GM21619 (cell line): ENCODE data around the gene SNRPB2.

Experiments used
- ATAC-seq: cut with Tn5 transposase; IDR thresholded peaks from one replicate; pipeline ENCODE4 v1.9.1; 2021; ENCODE audit not compliant: unreplicated experiment

SNRPB2 gene

GRCh38 chr20:16729080-16729479 lies 746 bp upstream of the SNRPB2 start:
- ATAC-seq = no peak

DNA sequence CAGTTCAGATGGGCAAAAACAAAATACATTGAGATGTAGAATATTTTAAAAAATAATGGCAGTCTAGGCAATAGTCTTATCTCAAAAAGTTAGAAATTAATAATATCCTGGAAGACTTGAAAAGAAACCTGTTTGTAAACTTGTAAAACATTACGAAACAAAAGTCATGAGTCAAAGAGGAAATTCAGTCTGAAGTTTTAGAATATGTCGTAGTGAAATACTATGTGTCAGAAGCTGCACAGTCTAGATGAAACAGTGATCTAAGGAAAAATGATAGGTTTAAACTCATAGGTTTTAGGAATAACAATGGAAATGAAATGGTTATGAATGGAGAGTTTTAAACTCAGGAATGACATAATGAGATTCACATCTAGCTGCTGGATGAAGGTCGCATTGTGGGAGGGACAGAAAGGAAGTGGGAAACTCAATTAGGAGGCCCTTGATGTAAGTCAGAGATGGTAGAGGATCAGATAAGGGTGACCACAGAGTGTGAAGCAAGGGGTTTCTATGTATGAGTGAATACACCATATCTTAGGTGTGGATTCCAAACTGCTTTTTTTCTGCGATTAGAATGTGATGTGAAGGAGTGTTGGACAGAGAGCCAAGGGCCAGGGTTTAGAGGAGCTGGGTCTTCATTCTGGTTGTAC lies 2.8 kb downstream of the SNRPB2 start:
- no peak for ATAC-seq

DNA sequence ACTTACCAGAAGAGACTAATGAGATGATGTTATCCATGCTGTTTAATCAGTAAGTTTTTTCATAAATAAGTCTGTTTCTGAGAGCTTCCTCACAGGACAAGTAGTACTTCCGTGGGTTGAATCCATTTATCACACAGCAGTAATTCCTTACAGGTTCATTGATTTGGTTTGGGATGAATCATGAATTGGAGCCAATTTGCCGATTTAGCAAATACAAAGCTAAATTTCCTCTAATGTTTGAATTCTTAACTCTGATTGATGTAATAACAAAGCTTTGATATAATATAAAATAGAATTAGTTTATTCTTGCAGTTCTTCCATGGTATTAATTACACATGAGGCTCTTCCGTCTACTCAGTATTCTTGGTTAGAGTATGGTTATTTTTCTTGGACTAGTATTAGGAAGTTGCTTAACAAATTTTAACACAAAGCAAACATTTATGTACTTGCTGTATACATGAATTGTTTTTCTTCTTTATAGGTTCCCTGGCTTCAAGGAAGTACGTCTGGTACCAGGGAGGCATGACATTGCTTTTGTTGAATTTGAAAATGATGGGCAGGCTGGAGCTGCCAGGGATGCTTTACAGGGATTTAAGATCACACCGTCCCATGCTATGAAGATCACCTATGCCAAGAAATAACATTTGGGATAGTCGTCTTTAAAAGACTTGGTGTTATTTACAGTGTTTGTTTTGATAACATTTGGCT lies 10.7 kb downstream of the SNRPB2 start:
- no peak for ATAC-seq

GRCh38 chr20:16744178-16744807 lies 14.5 kb downstream of the SNRPB2 start:
- no peak for ATAC-seq

- no peak for ATAC-seq
These were observed 15.4 kb downstream of the SNRPB2 start for GRCh38 chr20:16745204-16745603.

GRCh38 chr20:16747291-16747811 lies 17.5 kb downstream of the SNRPB2 start:
- ATAC-seq = no peak

- no peak for ATAC-seq
These were observed 18.6 kb downstream of the SNRPB2 start, which contains the start of gene OTOR for GRCh38 chr20:16748308-16748900. TSS of gene OTOR (plus strand) at chr20:16748358. CDS start at chr20:16748402, 44 bp downstream.

DNA sequence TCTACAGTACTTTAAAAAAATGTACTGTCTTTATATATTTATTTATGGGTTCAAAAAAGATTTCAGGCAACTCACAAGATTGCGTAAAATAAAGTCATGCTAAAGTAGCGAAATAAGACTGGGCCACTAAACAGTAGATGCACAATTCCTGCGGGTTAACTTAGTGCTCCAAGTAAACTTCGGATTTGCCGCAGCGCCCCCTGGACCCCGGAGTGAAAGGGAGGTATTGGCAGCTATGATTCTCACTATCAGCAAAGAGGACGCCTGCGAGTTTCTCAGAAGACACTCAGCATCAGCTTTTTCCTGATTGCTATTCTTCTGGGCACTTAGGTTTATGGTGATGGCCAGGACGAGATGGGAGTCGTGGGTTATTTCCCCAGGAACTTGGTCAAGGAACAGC lies 19.7 kb downstream of the SNRPB2 start:
- ATAC-seq = no peak

DNA sequence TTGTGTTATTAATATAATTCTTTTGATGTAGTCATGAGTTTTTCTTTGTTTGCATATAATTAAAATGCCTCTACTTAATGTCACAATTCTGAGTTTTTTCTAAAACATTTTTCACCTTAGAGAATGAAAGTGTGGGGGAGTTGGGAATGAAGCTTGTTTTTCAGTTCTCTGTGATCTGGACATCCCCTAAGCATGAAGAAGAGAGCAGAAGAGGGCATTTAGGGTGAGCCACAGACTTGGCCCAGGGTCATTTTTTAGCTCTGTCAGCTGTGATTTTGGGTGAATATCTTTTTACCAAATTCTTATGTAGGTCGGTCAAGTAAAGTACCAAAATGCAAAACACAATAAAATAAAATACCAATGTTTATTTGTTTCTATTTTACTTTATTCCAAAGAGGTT lies 22.3 kb downstream of the SNRPB2 start:
- no peak for ATAC-seq

DNA sequence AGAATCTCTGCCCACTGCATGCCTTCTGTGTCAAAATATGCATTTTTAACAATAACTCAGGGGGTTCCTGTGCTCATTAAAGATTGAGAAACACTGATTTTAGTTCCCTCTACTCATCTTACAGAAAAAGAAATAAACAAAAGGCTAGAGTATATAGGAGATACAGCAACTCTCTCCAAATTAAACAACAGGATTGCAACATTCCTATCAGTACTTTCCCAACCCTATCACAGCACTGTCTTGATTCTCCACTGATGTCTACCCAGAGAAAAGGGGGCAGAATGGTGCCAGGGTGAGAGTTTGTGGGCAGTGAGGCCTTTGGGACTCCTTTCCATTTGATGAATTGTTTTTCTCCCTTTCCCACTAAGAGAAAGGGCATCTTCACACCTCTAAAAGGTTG lies 23.1 kb downstream of the SNRPB2 start:
- ATAC-seq = no peak

DNA sequence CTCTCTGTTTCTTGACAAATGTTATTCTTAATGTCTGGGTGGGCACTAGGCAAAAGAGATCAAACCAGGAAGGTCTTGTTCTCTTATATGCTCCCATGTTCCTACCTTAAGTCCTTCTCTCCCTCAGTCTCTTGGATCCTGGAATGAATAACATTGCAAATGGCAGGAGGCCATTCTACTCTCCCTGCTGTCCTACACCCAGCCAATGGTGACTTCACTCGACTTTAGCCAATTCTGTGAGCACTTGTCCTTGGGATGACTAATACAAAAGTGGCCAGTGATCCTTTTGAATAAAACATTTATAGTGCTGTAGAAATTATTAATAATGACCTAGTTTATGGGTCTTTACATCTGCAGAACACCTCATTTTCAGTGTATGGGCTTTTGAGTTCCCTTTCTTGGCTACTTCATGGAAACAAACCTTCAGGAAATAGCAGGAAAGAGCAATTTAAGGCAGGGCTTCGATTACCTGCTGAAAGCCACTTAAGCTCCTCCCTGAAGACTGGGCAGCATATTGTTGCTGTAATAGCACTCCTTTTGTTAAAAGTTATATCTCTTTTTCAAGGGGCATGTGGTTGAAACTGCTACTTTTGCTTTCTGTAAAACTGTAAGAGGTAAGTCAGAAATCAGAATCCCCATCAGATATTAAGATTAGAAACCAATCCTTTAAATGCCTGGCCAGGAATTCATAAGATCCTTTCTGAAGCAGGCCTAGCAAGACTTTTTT lies 28.8 kb downstream of the SNRPB2 start:
- ATAC-seq = peak; percentile 53

DNA sequence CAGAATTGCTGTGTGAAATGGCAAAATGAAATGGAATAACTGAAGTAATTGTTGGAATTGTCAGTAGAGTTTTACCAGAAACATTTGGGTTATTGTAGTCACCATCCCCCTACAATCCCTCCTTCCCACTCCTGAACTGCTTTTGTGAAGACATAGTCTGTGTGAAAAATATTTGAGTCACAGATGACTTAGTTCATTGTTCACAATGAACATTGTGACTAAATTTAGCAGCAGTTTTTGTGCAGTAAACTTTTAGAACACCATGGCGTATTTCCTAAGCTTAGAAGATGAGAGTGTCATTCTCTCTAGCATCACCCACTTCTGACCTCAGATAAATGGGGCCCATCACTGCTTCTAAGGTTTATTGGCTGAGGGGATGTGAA lies 29.3 kb downstream of the SNRPB2 start:
- no peak for ATAC-seq

- ATAC-seq = no peak
These were observed 30.8 kb downstream of the SNRPB2 start for GRCh38 chr20:16760431-16761304.

- ATAC-seq = peak; percentile 83
These were observed 31.5 kb downstream of the SNRPB2 start for GRCh38 chr20:16761305-16761829.

- ATAC-seq = no peak
These were observed 34.7 kb downstream of the SNRPB2 start for GRCh38 chr20:16764560-16764959.

GRCh38 chr20:16771213-16771612 lies 41.4 kb downstream of the SNRPB2 start:
- no peak for ATAC-seq

GRCh38 chr20:16775961-16776360 lies 46.1 kb downstream of the SNRPB2 start:
- ATAC-seq = no peak

DNA sequence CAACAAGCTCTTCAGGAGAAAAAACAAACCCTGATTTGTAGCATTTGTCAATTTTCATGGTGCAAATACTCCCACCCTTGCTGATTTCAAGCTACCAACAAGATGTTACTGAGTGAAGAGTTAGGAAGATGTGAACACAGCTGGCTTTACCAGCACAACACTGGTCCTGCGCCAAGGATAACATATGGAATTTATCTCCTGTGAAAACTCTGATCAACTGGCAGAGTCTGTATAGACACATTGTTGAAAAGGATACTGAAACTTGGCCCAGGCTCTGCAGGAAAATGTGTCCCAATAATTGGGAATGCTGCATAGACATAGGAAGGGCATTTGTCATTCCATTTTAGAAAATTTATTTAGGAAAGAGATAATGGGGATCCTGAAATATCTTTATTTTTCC lies 47.3 kb downstream of the SNRPB2 start:
- no peak for ATAC-seq

- no peak for ATAC-seq
These were observed 48.3 kb downstream of the SNRPB2 start for GRCh38 chr20:16778159-16778558.

DNA sequence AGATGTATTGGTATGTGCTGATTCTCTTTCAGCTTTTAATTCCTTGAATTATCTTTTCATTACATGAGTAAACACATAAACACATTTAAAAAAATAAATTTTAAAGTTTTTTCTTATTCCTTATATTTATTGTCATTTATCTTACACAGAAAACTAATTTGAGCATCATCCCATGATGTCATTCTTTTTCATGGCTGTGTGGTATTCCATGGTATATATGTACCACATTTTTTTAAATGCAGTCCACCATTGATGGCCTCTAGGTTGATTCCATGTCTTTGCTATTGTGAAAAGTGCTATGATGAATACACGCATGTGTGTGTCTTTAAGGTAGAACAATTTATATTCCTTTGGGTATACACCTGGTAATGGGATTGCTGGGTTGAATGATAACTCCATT lies 51.7 kb downstream of the SNRPB2 start:
- no peak for ATAC-seq
